ENCODE data around the gene USP9X.

USP9X gene

DNA sequence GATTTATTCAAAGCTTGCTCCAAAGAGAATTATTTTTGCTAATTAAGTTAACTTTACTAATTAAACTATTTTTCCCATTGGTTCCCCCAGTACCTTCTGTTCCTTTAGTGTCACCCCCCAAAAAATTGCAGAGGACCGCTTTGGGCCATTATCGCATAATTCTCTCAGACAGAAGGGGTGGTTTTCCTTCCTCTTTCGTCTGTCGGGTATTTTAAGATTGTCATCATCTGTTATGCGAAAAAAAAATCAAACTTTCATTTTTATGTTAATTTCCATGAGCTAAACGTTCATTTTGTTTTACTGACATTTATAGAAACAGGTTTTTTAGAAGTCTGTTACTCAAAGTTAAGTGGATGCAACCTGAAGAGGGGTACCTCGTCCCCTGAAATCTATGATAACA, 172.6 kb downstream of the USP9X start:
- no peaks in the 10 kb centered on the region for H3K36me3 ChIP-seq
- no peak overlapping the region for H3K4me3 ChIP-seq (ENCODE audit: low read depth in 1 of 2, low read length in 1 of 2)
- no peaks in the 10 kb centered on the region for H3K27me3 ChIP-seq
- H3K9me3 ChIP-seq, result no peaks in the 10 kb centered on the region
- H3K4me1 ChIP-seq (ENCODE audit: control insufficient read depth in 1 of 2, insufficient read depth in 1 of 2, low read depth in 1 of 2, low read length in 1 of 2), result peaks cover 5% of the 10 kb centered on the region in 2 experiments
- TF ChIP-seq CTCF (IDR thresholded peaks at IDR 0.05), result no peak
- no peak overlapping the region for H3K27ac ChIP-seq

DNA sequence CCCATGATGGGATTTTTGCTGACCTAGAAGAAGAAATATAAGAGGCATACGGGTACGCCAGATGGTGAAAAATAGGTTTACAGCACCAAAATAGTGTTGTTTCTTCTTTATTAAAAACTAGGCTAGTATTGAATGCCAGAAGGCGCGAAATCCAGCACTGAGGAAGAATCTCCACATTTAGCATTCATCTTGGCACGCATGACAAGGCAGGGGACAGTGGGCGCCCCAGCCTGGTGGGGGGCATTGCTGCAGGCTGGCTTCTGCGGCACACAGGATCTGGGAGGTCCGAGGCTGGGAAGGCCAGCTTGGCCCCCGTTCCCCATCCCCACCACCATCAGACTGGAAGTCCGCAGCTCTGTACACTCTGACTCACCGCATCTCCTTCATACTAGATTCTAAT, 173.0 kb downstream of the USP9X start:
- no peak overlapping the region for H3K4me3 ChIP-seq (ENCODE audit: low read depth in 1 of 2, low read length in 1 of 2)
- H3K36me3 ChIP-seq, result no peaks in the 10 kb centered on the region
- no peaks in the 10 kb centered on the region for H3K9me3 ChIP-seq
- no peak overlapping the region for H3K27ac ChIP-seq
- H3K27me3 ChIP-seq, result no peaks in the 10 kb centered on the region
- TF ChIP-seq CTCF (IDR thresholded peaks at IDR 0.05), result no peak
- peaks cover under 1% of the 10 kb centered on the region in 2 experiments for H3K4me1 ChIP-seq (ENCODE audit: control insufficient read depth in 1 of 2, insufficient read depth in 1 of 2, low read depth in 1 of 2, low read length in 1 of 2)

DNA sequence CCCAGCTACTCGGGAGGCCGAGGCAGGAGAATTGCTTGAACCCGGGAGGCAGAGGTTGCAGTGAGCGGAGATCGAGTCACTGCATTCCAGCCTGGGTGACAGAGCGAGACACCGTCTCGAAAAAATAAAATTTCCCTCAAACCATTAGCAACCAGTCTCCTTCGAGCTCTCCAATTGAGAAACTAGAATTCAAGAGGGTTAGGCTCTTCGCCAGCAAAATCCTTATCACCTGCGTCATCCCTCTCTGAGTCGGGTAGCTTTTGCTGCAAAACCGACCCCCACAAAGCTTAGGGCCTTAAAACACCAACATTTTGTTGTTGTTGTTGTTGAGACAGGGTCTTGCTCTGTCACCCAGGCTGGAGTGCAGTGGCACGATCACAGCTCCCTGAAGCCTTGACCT, 173.6 kb downstream of the USP9X start:
- no peak for TF ChIP-seq CTCF (IDR thresholded peaks at IDR 0.05)
- Histone ChIP-seq H3K4me1 (ENCODE audit: control insufficient read depth in 1 of 2, insufficient read depth in 1 of 2, low read depth in 1 of 2, low read length in 1 of 2) (no peaks in the 10 kb centered on the region), H3K36me3 (no peaks in the 10 kb centered on the region), H3K9me3 (no peaks in the 10 kb centered on the region), H3K27ac (no peak overlapping the region), H3K27me3 (no peaks in the 10 kb centered on the region), H3K4me3 (ENCODE audit: low read depth in 1 of 2, low read length in 1 of 2) (no peak overlapping the region)

- Histone ChIP-seq H3K9me3 (no peaks in the 10 kb centered on the region), H3K36me3 (no peaks in the 10 kb centered on the region), H3K4me1 (ENCODE audit: control insufficient read depth in 1 of 2, insufficient read depth in 1 of 2, low read depth in 1 of 2, low read length in 1 of 2) (no peaks in the 10 kb centered on the region), H3K27me3 (no peaks in the 10 kb centered on the region), H3K27ac (no peak overlapping the region), H3K4me3 (ENCODE audit: low read depth in 1 of 2, low read length in 1 of 2) (no peak overlapping the region)
- TF ChIP-seq CTCF (IDR thresholded peaks at IDR 0.05), result no peak
These were observed 174.3 kb downstream of the USP9X start for GRCh38 chrX:41259516-41259915.

- H3K27ac ChIP-seq, result no peak overlapping the region
- H3K36me3 ChIP-seq, result no peaks in the 10 kb centered on the region
- H3K27me3 ChIP-seq, result no peaks in the 10 kb centered on the region
- no peak for TF ChIP-seq CTCF (IDR thresholded peaks at IDR 0.05)
- no peaks in the 10 kb centered on the region for H3K4me1 ChIP-seq (ENCODE audit: control insufficient read depth in 1 of 2, insufficient read depth in 1 of 2, low read depth in 1 of 2, low read length in 1 of 2)
- no peaks in the 10 kb centered on the region for H3K9me3 ChIP-seq
- H3K4me3 ChIP-seq (ENCODE audit: low read depth in 1 of 2, low read length in 1 of 2), result no peak overlapping the region
These were observed 180.4 kb downstream of the USP9X start for GRCh38 chrX:41265615-41266014.

DNA sequence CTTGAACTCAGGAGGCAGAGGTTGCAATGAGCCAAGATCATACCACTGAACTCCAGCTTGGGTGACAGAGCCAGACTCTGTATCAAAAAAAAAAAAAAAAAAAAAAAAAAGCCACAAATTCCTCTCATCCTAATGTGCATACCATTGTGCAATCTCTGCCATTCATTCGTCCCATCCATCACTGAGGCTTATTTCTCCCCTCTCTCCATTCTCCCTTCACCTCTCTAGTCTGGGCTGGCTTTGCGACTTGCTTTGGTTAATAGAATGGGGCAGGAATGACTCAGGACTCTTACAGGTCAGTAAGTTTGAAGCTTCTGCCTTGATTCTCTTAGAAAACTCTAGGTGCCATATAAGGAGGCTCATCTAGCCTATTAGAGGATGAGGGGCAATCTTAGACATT, 188.4 kb downstream of the USP9X start:
- peaks cover 10 to 12% of the 10 kb centered on the region in 2 experiments for H3K4me1 ChIP-seq (ENCODE audit: control insufficient read depth in 1 of 2, insufficient read depth in 1 of 2, low read depth in 1 of 2, low read length in 1 of 2)
- TF ChIP-seq CTCF (IDR thresholded peaks at IDR 0.05), result no peak
- no peaks in the 10 kb centered on the region for H3K9me3 ChIP-seq
- no peak overlapping the region for H3K27ac ChIP-seq
- no peaks in the 10 kb centered on the region for H3K27me3 ChIP-seq
- no peaks in the 10 kb centered on the region for H3K36me3 ChIP-seq
- H3K4me3 ChIP-seq (ENCODE audit: low read depth in 1 of 2, low read length in 1 of 2), result no peak overlapping the region

Data from neutrophil (primary cell).